ENCODE data around the gene RGL1. TPM values are rescaled to one million over a fixed set of nuclear protein-coding genes. Genes with fewer than 3 reads are reported as not detected.

RGL1 gene
- total RNA-seq, 4 donors from 2014 or later, result 10.6 to 13.8 (median 11.3) TPM

- peaks cover 7% of the 10 kb centered on the region for H3K36me3 ChIP-seq
- H3K27me3 ChIP-seq, result no peaks in the 10 kb centered on the region
- H3K4me3 ChIP-seq, result no peak overlapping the region
- no peak overlapping the region for H3K27ac ChIP-seq
- H3K4me1 ChIP-seq, result peaks cover 17% of the 10 kb centered on the region
- DNase-seq (ENCODE audit: low spot score in 2 of 2), result no peak
- TF ChIP-seq POLR2A (IDR thresholded peaks at IDR 0.05), result no peak
- TF ChIP-seq EP300 (IDR thresholded peaks at IDR 0.05), result no peak
- TF ChIP-seq POLR2AphosphoS5 (IDR thresholded peaks at IDR 0.05), result no peak
- TF ChIP-seq, protein P1, sequence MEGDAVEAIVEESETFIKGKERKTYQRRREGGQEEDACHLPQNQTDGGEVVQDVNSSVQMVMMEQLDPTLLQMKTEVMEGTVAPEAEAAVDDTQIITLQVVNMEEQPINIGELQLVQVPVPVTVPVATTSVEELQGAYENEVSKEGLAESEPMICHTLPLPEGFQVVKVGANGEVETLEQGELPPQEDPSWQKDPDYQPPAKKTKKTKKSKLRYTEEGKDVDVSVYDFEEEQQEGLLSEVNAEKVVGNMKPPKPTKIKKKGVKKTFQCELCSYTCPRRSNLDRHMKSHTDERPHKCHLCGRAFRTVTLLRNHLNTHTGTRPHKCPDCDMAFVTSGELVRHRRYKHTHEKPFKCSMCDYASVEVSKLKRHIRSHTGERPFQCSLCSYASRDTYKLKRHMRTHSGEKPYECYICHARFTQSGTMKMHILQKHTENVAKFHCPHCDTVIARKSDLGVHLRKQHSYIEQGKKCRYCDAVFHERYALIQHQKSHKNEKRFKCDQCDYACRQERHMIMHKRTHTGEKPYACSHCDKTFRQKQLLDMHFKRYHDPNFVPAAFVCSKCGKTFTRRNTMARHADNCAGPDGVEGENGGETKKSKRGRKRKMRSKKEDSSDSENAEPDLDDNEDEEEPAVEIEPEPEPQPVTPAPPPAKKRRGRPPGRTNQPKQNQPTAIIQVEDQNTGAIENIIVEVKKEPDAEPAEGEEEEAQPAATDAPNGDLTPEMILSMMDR (IDR thresholded peaks at IDR 0.05), result no peak
- no peaks in the 10 kb centered on the region for H3K9me3 ChIP-seq
Measured at GRCh38 chr1:183886853-183887252, 81.9 kb downstream of the RGL1 start.

DNA sequence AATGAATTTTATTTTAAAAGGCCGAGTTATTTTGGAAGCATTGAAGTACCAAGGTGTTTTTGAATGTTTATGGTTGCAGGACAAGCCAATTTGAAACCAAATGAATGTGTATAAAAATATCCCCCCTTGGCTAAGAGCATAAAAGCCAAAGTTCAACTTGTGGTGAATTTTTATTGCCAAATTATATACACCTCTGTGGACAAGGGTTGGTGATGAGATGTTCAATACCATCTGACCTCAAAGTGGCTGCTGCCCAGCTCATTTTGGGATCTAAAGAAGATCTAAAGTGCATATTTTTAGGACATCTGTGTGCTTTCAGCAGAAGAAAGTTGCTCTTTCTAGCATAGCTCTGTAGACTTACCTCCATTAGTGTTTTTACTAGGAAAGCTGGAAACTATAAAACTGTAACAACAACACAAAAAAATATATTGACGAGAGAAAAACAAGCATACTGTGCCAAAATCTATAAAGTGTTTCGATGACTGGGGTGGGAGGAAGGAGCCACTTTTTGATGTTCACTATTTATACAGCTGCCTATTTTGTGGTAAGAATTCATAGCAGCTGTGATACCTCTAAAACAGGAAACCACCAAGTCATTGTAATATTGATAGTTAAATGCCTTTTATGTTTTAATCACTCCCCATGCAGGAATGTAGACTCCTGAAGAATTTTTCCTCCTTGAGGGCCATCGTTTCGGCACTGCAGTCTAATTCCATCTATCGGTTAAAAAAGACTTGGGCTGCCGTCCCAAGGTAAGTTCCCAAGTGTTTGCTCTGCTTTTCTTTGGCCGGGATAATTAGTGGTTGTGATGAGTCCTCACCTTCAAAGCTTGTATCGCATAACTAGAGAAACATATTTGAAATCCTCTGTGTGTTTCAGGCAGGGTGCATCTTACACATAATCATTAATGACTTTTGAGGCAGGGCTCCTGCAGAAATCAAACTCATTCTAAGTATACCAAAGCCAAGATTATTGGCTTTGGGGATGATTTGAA is 83.2 kb downstream of the RGL1 start:
- WGBS, result 77% methylated on average over 9 of the region's 9 CpGs
- DNase-seq (ENCODE audit: low spot score in 2 of 2), result no peak
- no peaks in the 10 kb centered on the region for H3K27me3 ChIP-seq
- peaks cover 8% of the 10 kb centered on the region for H3K4me1 ChIP-seq
- no peak overlapping the region for H3K27ac ChIP-seq
- peaks cover 13% of the 10 kb centered on the region for H3K36me3 ChIP-seq
- no peaks in the 10 kb centered on the region for H3K9me3 ChIP-seq
- TF ChIP-seq, protein P1 (IDR thresholded peaks at IDR 0.05), result no peak
- TF ChIP-seq POLR2AphosphoS5 (IDR thresholded peaks at IDR 0.05), result no peak
- no peak for TF ChIP-seq EP300 (IDR thresholded peaks at IDR 0.05)
- TF ChIP-seq POLR2A (IDR thresholded peaks at IDR 0.05), result no peak
- no peak overlapping the region for H3K4me3 ChIP-seq

DNA sequence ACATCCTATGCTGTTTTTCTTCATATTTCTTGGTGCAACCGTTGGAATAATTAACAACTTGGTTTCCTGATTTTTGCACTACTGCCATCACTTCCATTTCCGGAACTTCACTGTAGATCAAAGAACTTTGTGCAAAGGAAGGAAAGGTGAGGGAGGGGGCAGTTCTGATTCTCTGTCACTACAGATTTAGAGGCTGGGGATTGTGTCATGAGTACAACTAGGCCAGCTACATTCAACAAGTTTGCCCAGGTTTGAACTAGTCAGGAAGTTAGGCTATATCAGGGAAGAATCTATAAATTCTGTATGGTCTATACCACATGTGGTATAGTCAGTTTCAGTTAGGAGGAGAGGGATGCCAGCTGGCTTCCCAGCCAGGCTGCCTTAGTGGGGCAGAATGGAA is 84.2 kb downstream of the RGL1 start:
- Histone ChIP-seq H3K27ac (no peak overlapping the region), H3K36me3 (peaks cover 21% of the 10 kb centered on the region)
- WGBS, result 48% methylated on average over 2 of the region's 2 CpGs

DNA sequence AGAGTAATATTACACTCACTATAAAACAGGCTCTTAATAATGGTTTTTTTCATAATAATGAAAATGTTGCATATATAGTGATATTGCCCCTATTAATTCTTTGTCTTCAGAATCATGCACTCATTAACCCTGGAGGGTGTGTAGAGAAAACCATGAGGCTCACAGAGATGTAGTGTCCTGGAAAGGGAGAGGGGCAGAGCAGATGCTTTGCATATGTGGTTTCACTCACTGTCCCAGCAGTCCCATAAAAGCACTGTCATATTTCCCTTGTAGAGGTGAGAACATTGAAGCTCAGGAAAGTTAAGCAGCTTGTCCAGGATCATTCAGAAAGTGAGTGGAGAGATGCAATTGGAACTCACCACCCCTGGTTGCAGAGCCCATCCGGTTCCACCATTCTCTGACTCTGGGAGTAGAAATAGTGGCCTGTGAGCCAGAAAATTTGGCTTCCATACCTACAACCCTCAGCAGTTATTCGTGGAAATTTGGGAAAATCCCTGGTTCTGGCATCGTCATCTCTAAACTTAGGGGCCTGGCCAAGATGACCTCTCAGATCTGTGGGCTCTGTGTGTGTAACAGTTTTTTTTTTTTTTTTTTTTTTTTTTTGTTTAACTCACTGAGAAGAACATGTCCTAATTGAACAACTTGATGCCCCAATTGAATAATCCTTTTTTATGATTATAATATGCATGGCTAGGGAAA is 86.4 kb downstream of the RGL1 start:
- Histone ChIP-seq H3K9me3 (no peaks in the 10 kb centered on the region), H3K4me3 (no peak overlapping the region), H3K27me3 (no peaks in the 10 kb centered on the region), H3K36me3 (peaks cover 29% of the 10 kb centered on the region), H3K4me1 (peaks cover 8% of the 10 kb centered on the region), H3K27ac (no peak overlapping the region)
- 76% methylated on average over 3 of the region's 3 CpGs for WGBS
- TF ChIP-seq, protein P1 (IDR thresholded peaks at IDR 0.05), result no peak
- TF ChIP-seq POLR2AphosphoS5 (IDR thresholded peaks at IDR 0.05) (no peak), POLR2A (IDR thresholded peaks at IDR 0.05) (no peak), EP300 (IDR thresholded peaks at IDR 0.05) (no peak)
- DNase-seq (ENCODE audit: low spot score in 2 of 2), result no peak

More for the DNA sequence above, 84.2 kb downstream of the RGL1 start:
- DNase-seq (ENCODE audit: low spot score in 2 of 2), result no peak
- TF ChIP-seq EP300 (IDR thresholded peaks at IDR 0.05) (no peak), POLR2A (IDR thresholded peaks at IDR 0.05) (no peak), POLR2AphosphoS5 (IDR thresholded peaks at IDR 0.05) (no peak)
- TF ChIP-seq, protein P1 (IDR thresholded peaks at IDR 0.05), result no peak
- H3K4me1 ChIP-seq, result peaks cover 8% of the 10 kb centered on the region
- no peaks in the 10 kb centered on the region for H3K27me3 ChIP-seq
- H3K4me3 ChIP-seq, result no peak overlapping the region
- H3K9me3 ChIP-seq, result no peaks in the 10 kb centered on the region

DNA sequence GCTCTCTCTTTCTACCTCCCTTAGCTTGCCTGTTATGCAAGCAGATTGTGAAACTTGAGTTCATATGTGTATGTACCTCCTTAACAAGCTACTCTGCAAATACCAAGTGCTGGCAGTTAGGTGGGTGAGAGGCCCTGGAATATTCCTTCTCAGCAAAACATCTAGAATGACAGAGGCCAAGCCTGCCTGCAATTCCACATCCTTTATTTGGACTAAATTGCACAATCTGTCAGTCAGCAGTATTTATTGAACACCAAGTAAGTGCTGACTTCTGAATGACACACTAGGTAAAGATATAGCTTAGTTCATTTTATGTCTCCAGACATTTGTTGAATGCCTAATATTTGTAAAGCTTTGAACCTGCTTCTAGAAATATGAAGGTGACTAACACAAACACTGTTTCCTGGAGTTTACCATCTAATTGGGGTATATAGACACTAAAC is 87.5 kb downstream of the RGL1 start:
- Histone ChIP-seq H3K4me1 (peaks cover 6% of the 10 kb centered on the region), H3K36me3 (peaks cover 35% of the 10 kb centered on the region), H3K9me3 (no peaks in the 10 kb centered on the region), H3K27me3 (no peaks in the 10 kb centered on the region), H3K27ac (no peak overlapping the region), H3K4me3 (no peak overlapping the region)
- TF ChIP-seq EP300 (IDR thresholded peaks at IDR 0.05) (no peak), POLR2AphosphoS5 (IDR thresholded peaks at IDR 0.05) (no peak)
- TF ChIP-seq, protein P1 (IDR thresholded peaks at IDR 0.05), result no peak
- no peak for DNase-seq (ENCODE audit: low spot score in 2 of 2)
